AML-193 (cell line): Measurements from ENCODE around the gene PER2.

Experiments
- DNase-seq, 2 experiments: peaks; one replicate each; lab custom pipeline; 2025; lab: John Stamatoyannopoulos, UW

Gene PER2

GRCh38 chr2:238306672-238306998 is 18.2 kb upstream of the PER2 start:
- DNase-seq: no peak

- DNase-seq: no peak
Measured at GRCh38 chr2:238305965-238306671, 17.7 kb upstream of the PER2 start.

- no peak for DNase-seq
Measured at GRCh38 chr2:238305092-238305862, 16.9 kb upstream of the PER2 start.

DNA sequence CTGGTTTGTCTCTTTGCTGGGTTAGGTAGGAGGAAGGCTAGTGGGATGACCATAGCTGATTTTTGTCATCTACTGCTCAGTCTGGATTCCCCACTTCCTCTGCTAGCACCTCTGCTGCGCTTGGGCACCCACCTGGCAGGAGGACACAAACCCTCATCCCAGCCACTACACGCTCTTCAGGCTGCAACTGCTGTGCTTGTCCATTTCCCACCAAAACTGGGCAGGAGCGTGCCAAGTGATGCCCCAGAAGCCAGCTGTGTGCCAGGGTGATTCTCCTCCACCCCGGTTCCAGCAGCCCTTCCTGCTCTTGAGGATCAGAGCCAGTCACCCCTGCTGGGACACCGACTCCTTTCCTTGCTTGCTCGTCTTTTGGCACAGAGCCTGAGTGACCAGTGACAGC is 15.7 kb upstream of the PER2 start:
- DNase-seq: no peak

- no peak for DNase-seq
Measured at GRCh38 chr2:238302751-238303150, 14.3 kb upstream of the PER2 start.

DNA sequence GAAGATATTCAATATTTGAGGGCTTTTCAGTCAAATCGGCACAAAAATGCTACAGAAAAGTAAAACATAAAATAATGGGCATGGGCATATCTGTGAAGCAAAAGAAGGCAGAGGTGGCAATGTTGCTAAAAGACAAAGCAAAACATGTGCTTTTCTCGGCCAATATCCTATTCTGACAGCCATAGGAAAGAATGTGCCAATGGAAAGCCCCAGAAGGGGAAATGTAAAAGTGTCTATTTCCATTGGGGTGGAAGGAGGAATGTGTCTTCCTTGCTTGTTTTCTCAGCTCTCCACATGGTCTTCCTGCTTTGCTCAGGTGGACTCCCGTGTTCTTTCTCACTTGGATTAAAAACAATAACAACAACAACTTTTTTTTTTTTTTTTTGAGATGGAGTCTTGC is 13.7 kb upstream of the PER2 start:
- DNase-seq: no peak

DNA sequence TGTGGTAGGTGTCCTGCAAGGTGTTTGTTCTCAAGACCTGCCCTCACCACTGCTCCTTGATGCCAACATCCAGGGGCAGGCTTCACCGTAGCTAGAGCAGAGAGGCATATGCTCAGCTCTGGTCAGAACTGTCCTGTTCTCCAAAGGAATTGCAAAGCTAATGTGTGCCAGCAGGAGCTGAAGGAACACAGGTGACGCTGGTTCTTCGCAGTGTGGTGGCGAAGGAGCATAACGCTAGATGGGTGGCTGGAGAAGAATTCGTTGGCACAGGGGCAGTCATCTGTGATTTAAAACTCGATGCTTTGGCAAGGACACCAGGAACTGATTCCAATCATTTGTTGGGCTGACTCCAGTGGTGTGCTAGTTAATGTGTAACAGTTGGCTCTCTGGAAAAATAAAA is 11.4 kb upstream of the PER2 start:
- DNase-seq: no peak

GRCh38 chr2:238296638-238297457 is 8.4 kb upstream of the PER2 start:
- no peak for DNase-seq

DNA sequence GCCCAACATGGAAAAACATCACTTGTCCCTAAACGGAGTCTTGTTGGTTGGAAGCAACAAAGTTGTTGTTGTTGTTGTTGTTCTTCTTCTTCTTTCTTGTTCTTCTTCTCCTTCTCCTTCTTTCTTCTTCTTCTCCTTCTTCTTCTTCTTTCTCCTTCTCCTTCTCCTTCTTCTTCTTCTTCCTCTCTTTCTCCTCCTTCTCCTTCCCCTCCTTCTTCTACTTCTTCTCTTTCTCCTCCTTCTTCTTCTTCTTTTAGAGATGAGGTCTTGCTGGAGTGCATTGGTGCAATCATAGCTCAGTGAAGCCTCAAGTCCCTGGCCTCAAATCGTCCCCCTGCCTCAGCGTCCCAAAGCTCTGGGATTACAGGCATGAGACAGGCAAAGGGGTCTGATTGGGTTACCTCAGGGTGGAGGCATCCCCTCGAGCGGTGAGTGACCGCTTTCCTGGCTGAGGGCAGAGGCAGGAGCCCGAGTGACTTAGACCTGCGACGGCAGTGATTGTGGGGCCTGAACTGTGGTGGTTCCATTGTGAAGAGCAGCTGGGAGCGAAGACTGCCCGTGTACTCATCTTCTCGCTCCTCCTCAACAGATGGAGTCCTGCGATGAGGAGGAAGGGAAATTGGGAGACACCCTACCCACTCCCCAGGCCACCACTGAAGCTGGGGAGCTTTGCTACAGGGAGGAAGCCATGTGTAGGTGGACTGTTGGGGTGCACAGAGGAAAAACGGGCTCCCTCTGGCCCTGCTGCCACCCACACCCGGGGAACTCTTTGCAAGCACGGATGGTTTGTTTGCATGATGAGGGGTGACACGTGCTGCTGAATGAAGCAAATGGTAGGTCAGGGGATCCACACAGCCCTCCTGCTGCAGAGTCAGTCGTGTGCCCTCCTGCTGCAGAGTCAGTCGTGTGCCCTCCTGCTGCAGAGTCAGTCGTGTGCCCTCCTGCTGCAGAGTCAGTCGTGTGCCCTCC is 7.0 kb upstream of the PER2 start:
- DNase-seq: no peak

DNA sequence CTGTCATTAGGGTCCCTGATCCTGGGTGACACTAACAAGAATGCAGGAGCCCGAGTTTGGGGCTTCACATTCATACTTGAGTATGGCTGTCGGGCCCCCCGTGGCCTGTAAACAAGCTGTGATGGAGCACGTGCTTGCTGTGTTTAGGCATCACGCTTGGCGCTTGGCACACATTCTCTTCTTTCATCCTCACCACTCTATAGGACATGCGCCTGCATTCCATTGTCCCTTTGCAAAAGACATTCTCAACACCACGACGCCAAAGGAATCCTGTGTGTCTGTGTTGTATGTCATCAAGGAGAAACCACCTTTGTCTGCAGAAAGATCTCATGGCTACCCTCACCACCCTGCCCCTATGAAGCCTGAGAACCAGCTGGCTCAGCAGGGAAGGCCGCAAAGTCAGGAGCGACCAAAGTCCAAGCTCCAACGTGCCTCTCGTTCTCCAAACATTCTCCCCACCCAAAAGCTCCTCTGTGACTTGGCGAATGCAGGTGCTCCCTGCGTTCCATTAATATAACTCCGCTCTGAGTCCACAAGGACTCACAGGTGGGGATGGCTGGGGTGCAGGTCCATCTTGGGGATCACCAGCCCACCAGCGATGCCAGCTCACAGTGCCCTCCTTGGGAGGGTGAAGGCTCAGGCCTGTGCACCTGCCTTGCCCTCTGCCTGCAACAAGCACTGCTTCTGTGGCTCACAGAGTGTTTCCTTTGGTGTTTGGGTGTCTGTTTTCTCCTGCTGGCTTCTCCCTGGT is 6.2 kb upstream of the PER2 start:
- DNase-seq: no peak

GRCh38 chr2:238294046-238294392 is 5.6 kb upstream of the PER2 start:
- no peak for DNase-seq

DNA sequence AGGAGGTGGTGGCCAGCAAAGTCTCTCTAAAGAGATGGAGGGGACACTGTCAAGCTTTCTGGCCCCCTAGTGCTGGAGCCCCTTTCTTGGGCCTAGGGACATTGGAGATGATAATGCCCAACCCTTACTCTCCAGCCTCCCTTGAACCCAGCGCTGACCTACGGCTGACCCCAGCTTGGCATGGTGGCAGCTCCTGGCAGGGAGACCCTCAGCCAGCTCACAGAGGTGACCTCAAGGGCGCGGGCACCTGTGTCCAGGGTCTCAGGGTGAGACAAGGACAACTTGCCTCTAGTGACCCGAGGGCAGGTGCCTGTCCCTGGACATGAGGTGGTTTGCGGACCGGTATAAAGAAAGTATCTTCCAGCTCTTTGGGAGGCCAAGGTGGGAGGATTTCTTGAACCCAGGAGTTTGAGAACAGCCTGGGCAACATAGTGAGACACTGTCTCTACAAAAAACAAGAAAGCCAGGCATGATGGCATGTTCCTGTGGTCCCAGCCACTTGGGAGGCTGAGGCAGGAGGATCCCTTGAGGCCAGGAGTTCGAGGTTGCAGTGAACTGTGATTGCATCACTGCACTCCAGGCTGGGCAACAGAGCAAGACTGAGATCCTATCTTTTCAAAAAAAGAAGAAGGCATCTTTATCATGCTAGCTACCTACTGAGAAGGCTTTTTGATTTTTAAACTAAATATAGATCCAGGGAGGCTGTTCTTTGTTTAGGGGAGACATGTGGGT is 3.3 kb upstream of the PER2 start:
- no peak for DNase-seq

GRCh38 chr2:238290715-238291549 is 2.5 kb upstream of the PER2 start:
- DNase-seq: no peak

- DNase-seq: no peak
Measured at GRCh38 chr2:238290091-238290509, 1.7 kb upstream of the PER2 start.

GRCh38 chr2:238289574-238289973 is 1.2 kb upstream of the PER2 start:
- no peak for DNase-seq

GRCh38 chr2:238288650-238289573 is 502 bp upstream of the PER2 start:
- DNase-seq: peak; percentile 93 to 95

DNA sequence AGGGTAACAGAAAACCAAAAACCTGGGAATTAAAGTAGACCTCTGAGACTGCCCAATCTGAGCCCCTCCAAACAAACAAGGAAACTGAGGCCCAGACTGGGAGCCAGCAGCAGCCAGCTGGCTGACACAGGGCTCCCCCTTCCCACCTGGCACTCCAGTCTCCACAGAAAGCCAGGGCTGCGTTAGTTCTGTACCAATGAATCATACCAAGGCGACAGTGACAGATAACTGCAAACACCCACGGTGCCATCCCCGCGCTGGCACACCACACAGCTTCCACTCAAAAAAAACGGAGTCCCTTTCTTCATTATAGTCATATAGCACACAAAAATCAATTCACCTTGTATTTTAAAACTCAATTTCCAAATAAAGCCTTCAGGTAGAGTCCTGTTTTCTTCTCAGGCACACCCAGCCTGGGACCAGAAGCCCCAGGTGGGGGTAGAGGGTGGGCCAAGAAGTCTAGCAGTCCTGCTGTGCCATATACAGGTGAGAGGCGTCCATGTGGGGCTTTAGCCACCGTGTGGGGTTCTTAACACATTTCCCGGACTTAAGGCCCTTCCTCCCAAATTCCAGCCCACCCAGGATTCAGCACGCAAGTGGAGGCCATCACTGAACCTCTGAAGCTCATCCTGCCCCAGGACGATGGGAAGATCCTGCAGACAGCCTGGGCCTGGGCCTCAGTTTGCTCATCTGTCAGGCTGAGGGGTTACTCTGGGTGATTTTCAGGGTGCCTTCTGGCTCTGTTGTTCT is 1.2 kb downstream of the PER2 start:
- DNase-seq: no peak

DNA sequence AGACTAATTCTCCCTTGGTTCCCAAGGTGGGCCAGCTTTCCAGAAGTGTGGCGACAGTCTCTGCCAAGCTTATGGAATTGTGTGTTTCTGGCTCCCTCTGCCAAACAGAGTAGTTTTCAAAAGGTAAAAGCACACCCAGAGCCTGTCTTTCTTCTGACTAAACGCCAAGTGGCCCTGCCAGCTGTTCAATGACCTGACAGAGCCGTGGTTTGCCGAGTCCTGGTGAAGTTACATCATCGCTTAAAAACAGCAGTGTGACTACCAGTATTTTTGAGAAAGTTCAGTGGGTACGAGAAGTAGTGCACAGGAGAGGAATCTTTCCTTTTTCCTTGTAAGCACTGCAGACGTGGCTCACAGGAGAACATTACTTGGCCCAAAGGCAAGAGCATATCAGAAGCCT is 1.9 kb downstream of the PER2 start:
- peak in 1 of 2 experiments; percentile 26 for DNase-seq
